Endothelial cell of umbilical vein (primary cell): ENCODE results near the gene C4orf17. TPM values are rescaled to one million over a fixed set of nuclear protein-coding genes. Genes with fewer than 3 reads are reported as not detected.

Experiments used
- BruUV-seq: library from RNA; stranded (reverse); fragments of 400-500 nt; replicated peaks from 2 replicates; lab custom pipeline; 2021; lab: Mats Ljungman, UMichigan
- CTCF ChIA-PET: fragments of 300-600, 350-600 bp; sonication (Branson Sonifier 250); formaldehyde crosslinking; loops from one replicate; lab custom pipeline; 2021; ENCODE audit warnings: antibody characterized with exemption, inconsistent platforms; lab: Charles Lee
- POLR2A ChIA-PET: fragments of 300-600, 350-600 bp; sonication (Branson Sonifier 250); formaldehyde crosslinking; loops from one replicate; lab custom pipeline; 2021; ENCODE audit warnings: antibody characterized with exemption, inconsistent platforms; lab: Charles Lee
- DNase-seq: peaks from one replicate; pipeline ENCODE4 v3.0.0-alpha.2; 2011; ENCODE audit warnings: low read depth, low spot score
- FAIRE-seq: peaks from 2 replicates; lab custom pipeline; 2011; peaks lifted over from hg19 to GRCh38; lab: Jason Lieb, UNC
- H2AFZ ChIP-seq: 2 replicates; pipeline ENCODE4 v1.6.0; 2012; ENCODE audit warnings: low read depth, low read length, control low read depth, inconsistent platforms
- H3K27ac ChIP-seq: 2 replicates; pipeline ENCODE4 v1.5.1; 2011; ENCODE audit warnings: low read depth, mild to moderate bottlenecking, control low read depth, low read length, moderate library complexity; ENCODE audit not compliant: insufficient read depth
- H3K27me3 ChIP-seq, 2 experiments: 2 replicates each; pipeline versions ENCODE4 v1.6.0 to v1.6.1; 2011; ENCODE audit warnings: low read length in 2 of 2, mixed read lengths in 1 of 2; ENCODE audit not compliant: control insufficient read depth in 2 of 2, insufficient read depth in 2 of 2
- H3K36me3 ChIP-seq, 2 experiments: 2 replicates in 1 of 2; 3 replicates in 1 of 2; pipeline ENCODE4 v1.5.1; 2011; ENCODE audit warnings: low read length in 2 of 2, mild to moderate bottlenecking in 1 of 2, moderate library complexity in 1 of 2; ENCODE audit not compliant: control insufficient read depth in 2 of 2, insufficient read depth in 2 of 2; ENCODE audit errors: extremely low read depth in 1 of 2
- H3K4me1 ChIP-seq: 3 replicates; pipeline ENCODE4 v1.5.1; 2011; ENCODE audit warnings: mild to moderate bottlenecking, low read length; ENCODE audit not compliant: control insufficient read depth, insufficient read depth; ENCODE audit errors: extremely low read depth
- H3K4me2 ChIP-seq: 2 replicates; pipeline ENCODE4 v1.6.1; 2011; ENCODE audit warnings: low read length, control low read depth, mixed read lengths; ENCODE audit not compliant: insufficient read depth
- H3K4me3 ChIP-seq, 3 experiments: fragments of 200-600 bp in 1 of 3; sonication (generic), shearing (Covaris generic) in 1 of 3; replicated peaks in 1 of 3; 2 replicates each; pipeline ENCODE4 v1.5.1; 2011 to 2016; ENCODE audit warnings: control low read depth in 3 of 3, low read length in 3 of 3, mild to moderate bottlenecking in 2 of 3, inconsistent platforms in 1 of 3, low read depth in 1 of 3, moderate library complexity in 1 of 3; ENCODE audit not compliant: insufficient read depth in 1 of 3
- H3K79me2 ChIP-seq: 2 replicates; pipeline ENCODE4 v1.6.0; 2012; ENCODE audit warnings: low read length, inconsistent platforms; ENCODE audit not compliant: control insufficient read depth, insufficient read depth
- H3K9ac ChIP-seq: replicated peaks from 2 replicates; pipeline ENCODE3; 2011; ENCODE audit warnings: low read length, control low read depth; ENCODE audit not compliant: insufficient read depth; ENCODE audit errors: extremely low read depth
- H3K9me1 ChIP-seq: replicated peaks from 3 replicates; pipeline ENCODE4 v1.6.0; 2011; ENCODE audit warnings: mild to moderate bottlenecking, low read length; ENCODE audit not compliant: control insufficient read depth, insufficient read depth; ENCODE audit errors: extremely low read depth
- H3K9me3 ChIP-seq: replicated peaks from 2 replicates; pipeline ENCODE4 v1.5.1; 2012; ENCODE audit warnings: low read length, inconsistent platforms; ENCODE audit not compliant: control insufficient read depth, insufficient read depth
- H4K20me1 ChIP-seq: replicated peaks from 2 replicates; pipeline ENCODE3; 2011; ENCODE audit warnings: mild to moderate bottlenecking, low read length; ENCODE audit not compliant: control insufficient read depth, insufficient read depth; ENCODE audit errors: extremely low read depth
- EZH2 ChIP-seq: IDR thresholded peaks from 2 replicates; pipeline ENCODE4 v1.6.1; 2012; ENCODE audit warnings: borderline replicate concordance, low read depth, mild to moderate bottlenecking, moderate library complexity, low read length, inconsistent platforms; ENCODE audit not compliant: severe bottlenecking
- FOS ChIP-seq: IDR thresholded peaks from 2 replicates; pipeline ENCODE4 v1.6.1; 2011; ENCODE audit warnings: mild to moderate bottlenecking, low read length, moderate library complexity, borderline replicate concordance; ENCODE audit not compliant: insufficient read depth
- GATA2 ChIP-seq: IDR thresholded peaks from 2 replicates; pipeline ENCODE4 v1.7.0; 2011; ENCODE audit warnings: low read depth, mild to moderate bottlenecking, moderate library complexity, mixed read lengths, low read length; ENCODE audit not compliant: insufficient read length, insufficient read depth
- JUN ChIP-seq: IDR thresholded peaks from 2 replicates; pipeline ENCODE4 v1.6.1; 2011; ENCODE audit warnings: borderline replicate concordance, low read depth; ENCODE audit not compliant: insufficient read length, insufficient read depth
- MYC ChIP-seq: IDR thresholded peaks from one replicate; pipeline ENCODE4 v1.6.1; 2011; ENCODE audit warnings: mild to moderate bottlenecking, low read depth, low read length
- POLR2A ChIP-seq: IDR thresholded peaks from 2 replicates; pipeline ENCODE4 v1.6.1; 2012; ENCODE audit warnings: low read depth, mild to moderate bottlenecking, control low read depth, low read length
- POLR2AphosphoS5 ChIP-seq: IDR thresholded peaks from 2 replicates; pipeline ENCODE4 v1.6.1; 2012; ENCODE audit warnings: low read depth, mild to moderate bottlenecking, control low read depth, low read length, moderate library complexity; ENCODE audit not compliant: insufficient read depth
- dilution Hi-C: fragments of 300-500 bp; cut with MboI; formaldehyde crosslinking; loops from one replicate; pipeline ENCODE4 v1.15.0; 2019; ENCODE audit warnings: low sequenced_read_pairs; ENCODE audit not compliant: extremely low pct_ligation_motif_present
- intact Hi-C: fragments of 100-400 bp; cut with micrococcal nuclease; formaldehyde crosslinking; loops from one replicate; pipeline ENCODE4 v1.10.0; 2022
- polyA plus RNA-seq, 4 experiments: library from polyadenylated mRNA; depleted of rRNA in 3 of 4; stranded (reverse) in 3 of 4; unstranded in 1 of 4; fragments of >200 nt; gene quantifications; 2 replicates each; pipeline versions ENCODE4 v1.2.1 to v1.2.3, GENCODE V29; 2011 to 2012; ENCODE audit warnings: missing spikeins in 1 of 4
- total RNA-seq: library from RNA; stranded (reverse); gene quantifications from 2 replicates; pipeline ENCODE4 v1.2.3, GENCODE V29; 2021
- TF ChIP-seq, protein P1 (sequence below), 2 donors: IDR thresholded peaks; 1 replicate in 1 of 2; 2 replicates in 1 of 2; pipeline ENCODE4 v1.5.1; 2011; ENCODE audit warnings: low read length in 2 of 2, mild to moderate bottlenecking in 2 of 2, moderate library complexity in 2 of 2, control low read depth in 1 of 2, inconsistent platforms in 1 of 2, low read depth in 1 of 2; ENCODE audit not compliant: insufficient read depth in 1 of 2; ENCODE audit errors: extremely low read depth in 1 of 2
- TF ChIP-seq, protein P2 (sequence below): IDR thresholded peaks from 2 replicates; pipeline ENCODE4 v1.6.1; 2011; ENCODE audit not compliant: insufficient read depth, insufficient read length

Gene C4orf17
- total and polyA plus RNA-seq, 2 donors (not counting 3 experiments of a cell fraction or from before 2014, with no cell fraction given): not detected

- H3K9me3 ChIP-seq: no peaks in the 10 kb centered on the region
- FAIRE-seq (no peak), DNase-seq (no peak)
- H2AFZ ChIP-seq: no peak overlapping the region
- H3K36me3 ChIP-seq: no peaks in the 10 kb centered on the region
- H4K20me1 ChIP-seq: no peaks in the 10 kb centered on the region
- no peaks in the 10 kb centered on the region for H3K4me1 ChIP-seq
- ChIA-PET CTCF (no interaction called here), POLR2A (no interaction called here)
- no peaks in the 10 kb centered on the region for H3K9me1 ChIP-seq
- intact Hi-C loops: no loop called here
- no TSS peak for BruUV-seq
- dilution Hi-C loops: no loop called here
- no peak overlapping the region for H3K4me2 ChIP-seq
- no peak overlapping the region for H3K9ac ChIP-seq
- peaks cover 0 to 3% of the 10 kb centered on the region in 2 experiments for H3K27me3 ChIP-seq
- H3K27ac ChIP-seq: no peak overlapping the region
- H3K79me2 ChIP-seq: no peaks in the 10 kb centered on the region
- TF ChIP-seq, protein P1, sequence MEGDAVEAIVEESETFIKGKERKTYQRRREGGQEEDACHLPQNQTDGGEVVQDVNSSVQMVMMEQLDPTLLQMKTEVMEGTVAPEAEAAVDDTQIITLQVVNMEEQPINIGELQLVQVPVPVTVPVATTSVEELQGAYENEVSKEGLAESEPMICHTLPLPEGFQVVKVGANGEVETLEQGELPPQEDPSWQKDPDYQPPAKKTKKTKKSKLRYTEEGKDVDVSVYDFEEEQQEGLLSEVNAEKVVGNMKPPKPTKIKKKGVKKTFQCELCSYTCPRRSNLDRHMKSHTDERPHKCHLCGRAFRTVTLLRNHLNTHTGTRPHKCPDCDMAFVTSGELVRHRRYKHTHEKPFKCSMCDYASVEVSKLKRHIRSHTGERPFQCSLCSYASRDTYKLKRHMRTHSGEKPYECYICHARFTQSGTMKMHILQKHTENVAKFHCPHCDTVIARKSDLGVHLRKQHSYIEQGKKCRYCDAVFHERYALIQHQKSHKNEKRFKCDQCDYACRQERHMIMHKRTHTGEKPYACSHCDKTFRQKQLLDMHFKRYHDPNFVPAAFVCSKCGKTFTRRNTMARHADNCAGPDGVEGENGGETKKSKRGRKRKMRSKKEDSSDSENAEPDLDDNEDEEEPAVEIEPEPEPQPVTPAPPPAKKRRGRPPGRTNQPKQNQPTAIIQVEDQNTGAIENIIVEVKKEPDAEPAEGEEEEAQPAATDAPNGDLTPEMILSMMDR (IDR thresholded peaks at IDR 0.05; ENCODE audit: extremely low read depth in 1 of 2, insufficient read depth in 1 of 2, low read depth in 1 of 2, low read length in 2 of 2): no peak
- TF ChIP-seq EZH2 (no peak), JUN (no peak), POLR2A (no peak), FOS (no peak), MYC (no peak), POLR2AphosphoS5 (no peak), GATA2 (no peak)
- TF ChIP-seq, protein P2, sequence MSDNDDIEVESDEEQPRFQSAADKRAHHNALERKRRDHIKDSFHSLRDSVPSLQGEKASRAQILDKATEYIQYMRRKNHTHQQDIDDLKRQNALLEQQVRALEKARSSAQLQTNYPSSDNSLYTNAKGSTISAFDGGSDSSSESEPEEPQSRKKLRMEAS: no peak
- no peak overlapping the region for H3K4me3 ChIP-seq
Observed at GRCh38 chr4:99537674-99538073, 26.9 kb downstream of the C4orf17 start.
